GM12874 (cell line): ENCODE data around the gene MARF1.

Experiments used
- TF ChIP-seq, protein P1 (sequence below): IDR thresholded peaks from 2 replicates; pipeline ENCODE4 v1.5.1; 2011; ENCODE audit warnings: low read depth, mild to moderate bottlenecking, control low read depth, low read length, moderate library complexity; ENCODE audit not compliant: insufficient read depth

MARF1 gene

DNA sequence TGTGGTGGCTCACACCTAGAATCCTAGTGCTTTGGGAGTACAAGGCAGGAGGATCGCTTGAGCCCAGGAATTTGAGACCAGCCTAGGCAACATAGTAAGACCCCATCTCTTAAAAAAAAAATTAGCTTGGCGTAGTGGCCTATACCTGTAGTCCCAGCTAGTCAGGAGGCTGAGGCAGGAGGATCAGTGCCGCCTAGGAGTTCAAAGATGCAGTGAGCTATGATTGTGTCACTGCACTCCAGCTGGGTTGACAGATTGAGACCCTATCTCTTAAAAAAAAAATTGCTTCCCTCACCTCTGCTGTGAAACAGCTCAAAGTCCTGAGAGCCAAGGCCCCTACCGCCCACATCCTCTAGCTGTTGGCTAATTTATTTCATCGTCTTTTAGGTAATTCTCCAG lies 17.2 kb upstream of the MARF1 start:
- TF ChIP-seq, protein P1, sequence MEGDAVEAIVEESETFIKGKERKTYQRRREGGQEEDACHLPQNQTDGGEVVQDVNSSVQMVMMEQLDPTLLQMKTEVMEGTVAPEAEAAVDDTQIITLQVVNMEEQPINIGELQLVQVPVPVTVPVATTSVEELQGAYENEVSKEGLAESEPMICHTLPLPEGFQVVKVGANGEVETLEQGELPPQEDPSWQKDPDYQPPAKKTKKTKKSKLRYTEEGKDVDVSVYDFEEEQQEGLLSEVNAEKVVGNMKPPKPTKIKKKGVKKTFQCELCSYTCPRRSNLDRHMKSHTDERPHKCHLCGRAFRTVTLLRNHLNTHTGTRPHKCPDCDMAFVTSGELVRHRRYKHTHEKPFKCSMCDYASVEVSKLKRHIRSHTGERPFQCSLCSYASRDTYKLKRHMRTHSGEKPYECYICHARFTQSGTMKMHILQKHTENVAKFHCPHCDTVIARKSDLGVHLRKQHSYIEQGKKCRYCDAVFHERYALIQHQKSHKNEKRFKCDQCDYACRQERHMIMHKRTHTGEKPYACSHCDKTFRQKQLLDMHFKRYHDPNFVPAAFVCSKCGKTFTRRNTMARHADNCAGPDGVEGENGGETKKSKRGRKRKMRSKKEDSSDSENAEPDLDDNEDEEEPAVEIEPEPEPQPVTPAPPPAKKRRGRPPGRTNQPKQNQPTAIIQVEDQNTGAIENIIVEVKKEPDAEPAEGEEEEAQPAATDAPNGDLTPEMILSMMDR: no peak

DNA sequence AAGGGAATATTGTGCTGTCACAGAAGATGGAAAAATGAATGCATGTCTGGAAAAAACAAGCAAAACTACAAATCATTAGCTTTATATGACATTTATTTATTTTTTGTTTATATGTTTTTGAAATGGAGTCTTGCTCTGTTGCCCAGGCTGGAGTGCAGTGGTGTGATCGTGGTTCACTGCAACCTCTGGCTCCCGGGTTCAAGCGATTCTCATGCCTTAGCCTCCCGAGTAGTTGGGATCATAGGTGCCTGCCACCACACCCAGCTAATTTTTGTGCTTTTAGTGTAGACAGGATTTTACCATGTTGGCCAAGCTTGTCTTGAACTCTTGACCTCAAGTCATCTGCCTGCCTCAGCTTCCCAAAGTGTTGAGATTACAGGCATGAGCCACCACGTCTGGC lies 15.6 kb upstream of the MARF1 start:
- TF ChIP-seq, protein P1: no peak

DNA sequence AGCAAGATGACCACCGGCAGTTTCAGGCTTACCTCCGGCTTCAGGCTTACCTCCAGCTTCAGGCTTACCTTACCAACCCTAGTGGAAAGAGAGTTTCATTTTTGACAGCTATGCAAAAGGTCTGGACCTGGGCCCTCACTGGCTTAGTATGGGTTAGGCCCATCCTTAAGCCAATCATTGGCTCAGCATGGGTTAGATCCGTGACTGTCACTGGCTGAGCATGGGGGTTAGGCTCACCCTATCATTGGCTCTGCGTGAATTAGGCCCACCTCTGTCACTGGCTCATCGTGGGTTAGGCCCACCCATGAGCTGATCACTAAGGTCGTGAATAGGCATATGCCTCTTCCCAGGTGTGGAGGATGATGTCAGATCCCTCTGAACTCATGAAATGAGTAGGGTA lies 15.2 kb upstream of the MARF1 start:
- TF ChIP-seq, protein P1: no peak

DNA sequence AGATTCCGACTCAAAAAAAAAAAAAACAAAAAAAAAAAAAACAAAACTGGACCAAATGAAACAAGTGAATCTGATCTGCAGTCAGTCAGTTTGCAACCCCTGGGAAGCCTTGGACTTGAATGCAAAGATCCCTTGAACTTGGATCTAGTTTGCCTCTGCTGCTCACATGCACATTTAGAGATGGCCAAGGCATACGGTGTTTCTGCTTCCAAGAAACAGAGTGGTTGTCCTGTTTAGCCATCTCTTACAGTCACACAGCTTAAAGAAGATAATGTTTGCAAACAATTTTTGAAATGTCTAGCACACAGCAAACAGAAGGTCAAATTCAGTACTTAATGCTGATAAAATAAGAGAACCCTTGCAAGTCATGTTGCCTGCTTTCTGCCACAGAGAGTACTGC lies 11.6 kb upstream of the MARF1 start:
- TF ChIP-seq, protein P1: no peak

DNA sequence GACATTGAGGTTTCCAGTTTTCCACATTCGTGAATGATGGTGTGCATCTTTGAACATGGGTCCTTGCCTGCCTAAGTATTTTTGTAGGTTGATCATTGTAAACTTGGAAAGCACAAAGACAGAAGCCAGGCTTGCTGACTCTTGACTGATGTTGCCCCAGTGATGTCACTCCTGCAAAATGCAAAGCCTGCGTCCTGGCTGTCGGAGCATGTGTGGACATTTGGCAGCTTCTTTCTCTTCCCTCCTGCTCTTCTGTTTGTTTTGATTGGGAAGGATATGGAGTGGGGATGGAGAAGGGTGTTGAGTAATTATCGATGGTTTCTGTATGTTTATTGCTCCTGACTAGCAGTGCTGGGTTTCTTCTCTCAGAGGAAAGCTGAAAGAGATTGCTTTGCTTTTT lies 10.3 kb upstream of the MARF1 start:
- TF ChIP-seq, protein P1: no peak

DNA sequence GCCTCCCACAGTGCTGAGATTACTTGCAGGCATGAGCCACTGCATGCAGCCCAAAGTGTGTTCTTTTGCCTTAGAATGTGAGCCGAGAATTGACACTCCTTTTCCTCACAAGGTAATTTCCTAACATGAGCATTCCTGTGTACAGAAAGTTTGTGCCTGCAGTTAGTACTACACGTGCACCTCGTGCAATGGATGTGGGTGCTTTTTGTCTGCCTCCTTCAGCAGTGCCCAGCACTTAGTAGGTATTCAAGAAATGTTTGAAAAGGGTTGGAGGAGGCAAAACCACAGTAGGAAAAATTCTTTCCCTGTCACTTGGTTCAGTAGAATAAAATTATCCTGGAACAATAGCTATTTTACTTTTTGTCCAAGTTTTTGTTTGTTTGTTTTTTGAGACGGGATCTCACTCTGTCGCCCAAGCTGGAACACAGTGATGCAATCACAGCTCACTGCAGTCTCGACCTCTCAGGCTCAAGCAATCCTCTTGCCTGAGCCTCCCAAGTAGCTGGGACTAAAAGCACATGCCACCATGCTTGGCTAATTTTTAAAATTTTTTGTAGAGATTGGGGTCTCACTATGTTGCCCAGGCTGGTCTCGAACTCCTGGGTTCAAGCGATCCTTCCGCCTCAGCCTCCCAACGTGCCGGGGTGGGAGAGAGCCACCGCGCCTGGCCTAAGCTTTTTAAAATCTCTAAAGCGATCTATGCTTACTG lies 9.5 kb upstream of the MARF1 start:
- TF ChIP-seq, protein P1: no peak

DNA sequence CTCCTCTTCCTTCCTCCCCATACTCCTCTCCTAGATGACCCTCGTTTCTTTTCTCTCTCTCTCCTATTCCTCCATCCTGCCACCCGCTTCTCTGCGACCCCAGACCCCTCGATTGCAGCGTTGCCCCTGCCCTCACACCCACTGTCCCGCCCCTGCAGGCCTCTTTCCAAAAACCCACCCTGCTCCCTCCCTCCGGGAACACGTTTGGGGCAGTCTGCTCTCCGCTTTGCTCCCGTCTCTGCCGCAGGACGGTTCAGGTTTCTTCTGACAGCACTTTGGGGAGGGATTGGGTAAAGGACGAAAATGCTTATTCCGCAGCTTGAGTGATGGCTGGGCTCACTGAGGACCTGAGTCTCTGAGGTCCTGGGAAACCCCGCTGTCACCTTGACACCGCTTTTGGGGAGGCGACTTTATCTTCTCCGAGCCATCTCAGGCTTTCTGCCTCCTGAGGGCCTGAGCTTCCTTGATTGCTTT lies 7.8 kb upstream of the MARF1 start:
- TF ChIP-seq, protein P1: no peak
